ENCODE data around the gene GPLD1.

The GPLD1 gene

DNA sequence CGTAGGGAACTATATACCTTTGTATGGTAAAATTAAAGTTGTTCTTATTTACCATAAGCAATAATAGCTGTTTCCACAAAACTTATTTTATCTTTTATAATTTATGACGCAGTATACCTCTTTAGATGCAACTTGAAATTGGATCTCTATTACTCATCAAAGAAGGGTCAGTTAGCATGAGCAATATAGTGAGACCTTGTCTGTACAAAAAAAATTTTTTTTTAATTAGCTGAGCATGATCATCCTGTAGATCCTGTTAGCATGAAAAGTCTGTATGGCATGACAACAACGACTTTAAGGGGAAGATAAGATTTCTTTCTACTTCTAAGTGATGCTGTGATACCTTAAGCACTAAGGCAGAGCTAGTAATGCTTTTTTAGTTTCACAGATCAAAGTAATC is 11.3 kb upstream of the GPLD1 start:
- no peak for DNase-seq

- DNase-seq: no peak
These were observed 8.0 kb upstream of the GPLD1 start for GRCh38 chr6:24497254-24497970.

GRCh38 chr6:24494821-24495795 is 5.7 kb upstream of the GPLD1 start, which contains the start of gene ALDH5A1:
ALDH5A1 (plus strand) TSS chr6:24494969; CDS start chr6:24494997, 28 bp downstream.
- peak; percentile 74 for DNase-seq

GRCh38 chr6:24493945-24494820 is 4.8 kb upstream of the GPLD1 start:
- no peak for DNase-seq

GRCh38 chr6:24492475-24492874 is 3.1 kb upstream of the GPLD1 start:
- no peak for DNase-seq

DNA sequence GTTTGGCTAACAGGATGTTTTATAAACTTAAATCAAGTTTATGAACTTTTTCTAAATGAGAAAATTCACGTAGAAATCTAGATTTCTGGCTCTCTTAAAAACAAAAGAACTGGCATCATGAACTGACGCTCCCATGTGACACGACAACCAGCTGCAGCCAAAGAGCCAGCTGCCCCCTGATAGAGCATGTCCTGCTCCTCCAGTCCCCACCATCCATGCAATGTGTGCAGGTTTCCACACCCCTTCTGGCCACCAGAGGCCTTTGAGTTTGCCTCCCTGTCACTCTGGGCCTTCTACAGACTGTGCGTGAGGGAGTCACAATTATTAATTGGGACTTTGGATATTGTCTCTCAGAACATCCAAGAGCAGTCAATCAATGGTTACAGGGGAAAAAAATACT is 1.6 kb upstream of the GPLD1 start:
- DNase-seq: no peak

DNA sequence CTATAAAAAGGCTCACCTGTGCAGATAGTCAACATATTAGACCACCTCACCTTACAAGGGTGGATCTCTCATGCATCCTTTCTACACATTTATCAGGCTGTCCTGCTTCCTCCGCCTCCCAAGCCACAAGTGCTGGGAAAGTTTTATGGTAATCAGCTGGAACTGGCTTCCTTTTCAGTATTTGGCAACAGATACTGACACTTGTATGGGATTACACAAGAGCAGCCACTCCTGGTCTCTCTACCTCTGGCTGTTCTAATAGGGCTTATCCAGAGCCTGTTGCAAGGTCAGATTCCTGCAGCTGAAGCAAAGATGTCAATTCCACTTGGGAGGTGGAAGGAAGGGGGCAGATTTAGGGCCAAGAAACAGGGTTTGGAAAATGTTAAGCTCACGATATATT is 503 bp upstream of the GPLD1 start:
- no peak for DNase-seq

DNA sequence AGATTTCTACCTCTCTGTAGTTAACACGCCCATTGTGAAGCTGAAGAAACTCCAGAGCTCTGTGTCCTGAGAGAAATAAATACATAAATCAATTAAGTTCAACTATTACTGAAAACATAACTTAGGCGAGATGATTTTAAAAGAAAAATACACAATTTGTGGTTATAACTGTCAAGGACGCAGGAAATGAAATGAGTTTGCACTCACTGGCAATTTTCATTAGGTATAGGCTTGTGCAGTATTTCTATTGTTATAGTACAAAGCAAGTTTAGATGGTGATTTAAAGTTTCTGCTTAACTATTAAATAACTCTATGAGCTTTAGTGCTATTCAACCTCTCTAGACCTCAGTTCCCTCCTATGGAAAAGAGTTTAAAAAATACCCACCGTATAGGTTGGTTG is 3.3 kb downstream of the GPLD1 start:
- no peak for DNase-seq

GRCh38 chr6:24484657-24485323 is 4.6 kb downstream of the GPLD1 start:
- DNase-seq: no peak

DNA sequence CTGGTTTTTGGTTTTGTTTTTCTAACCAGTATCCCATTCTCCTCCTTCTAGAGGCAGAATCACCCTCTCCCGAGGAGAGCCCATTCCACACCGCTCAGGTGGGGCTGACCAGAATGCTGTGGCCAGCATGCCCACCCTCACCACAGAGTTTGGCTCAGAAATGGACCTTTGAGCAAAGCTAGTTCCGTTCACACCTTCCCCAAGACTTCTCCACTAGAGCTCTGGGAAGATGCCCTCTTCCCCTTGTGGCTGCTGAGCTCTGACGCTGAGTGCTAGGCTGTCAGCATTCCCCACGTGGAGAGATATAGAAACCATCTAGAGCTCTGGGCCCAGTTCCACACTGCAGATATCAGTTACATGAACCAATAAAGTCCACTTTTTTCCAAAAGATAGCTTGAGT is 7.9 kb downstream of the GPLD1 start:
- DNase-seq: no peak

DNA sequence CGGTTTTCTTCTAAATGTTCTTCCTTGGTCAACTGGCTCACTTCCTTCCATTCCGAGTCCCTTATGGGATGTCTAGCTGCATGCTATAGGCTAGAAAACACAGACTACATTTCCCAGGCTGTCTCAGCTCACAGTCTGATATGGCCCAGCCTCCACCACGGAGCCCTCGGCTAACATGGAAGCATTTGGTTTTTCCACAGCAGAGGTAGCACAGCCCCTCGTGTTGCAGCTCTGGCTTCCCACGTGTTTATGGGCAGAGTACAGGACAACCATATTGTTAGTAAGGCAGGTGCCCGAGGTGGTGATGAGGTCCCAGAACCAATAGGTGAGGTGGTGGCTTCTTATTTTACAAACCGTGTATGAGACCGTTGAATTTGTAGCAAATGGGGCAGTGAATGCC is 8.7 kb downstream of the GPLD1 start:
- no peak for DNase-seq

DNA sequence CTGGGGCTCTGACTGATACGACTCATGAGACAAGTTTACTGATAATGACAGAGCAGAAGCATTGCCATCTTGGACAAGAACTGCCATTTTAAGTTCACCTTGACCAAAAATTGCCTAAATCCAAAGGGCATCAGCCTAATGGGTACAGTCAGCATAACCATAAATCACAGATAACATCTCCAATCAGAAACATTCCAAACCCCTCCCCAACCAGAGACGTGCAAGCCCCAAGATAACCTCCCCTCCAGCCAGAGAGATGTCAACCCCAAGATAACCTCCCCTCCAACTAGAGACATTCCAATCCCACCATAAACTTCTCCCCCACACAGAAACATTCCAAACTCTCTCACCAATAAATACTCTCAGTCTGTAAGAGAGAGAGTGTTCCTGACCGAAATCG is 10.5 kb downstream of the GPLD1 start:
- DNase-seq: no peak

- DNase-seq: no peak
These were observed 12.3 kb downstream of the GPLD1 start for GRCh38 chr6:24477070-24477469.

GRCh38 chr6:24476631-24477030 is 12.7 kb downstream of the GPLD1 start:
- no peak for DNase-seq

- no peak for DNase-seq
These were observed 17.2 kb downstream of the GPLD1 start for GRCh38 chr6:24472181-24472580.

- DNase-seq: no peak
These were observed 19.6 kb downstream of the GPLD1 start for GRCh38 chr6:24469811-24470210.

- no peak for DNase-seq
These were observed 24.9 kb downstream of the GPLD1 start for GRCh38 chr6:24464253-24465038.

- no peak for DNase-seq
These were observed 28.4 kb downstream of the GPLD1 start for GRCh38 chr6:24460966-24461365.

- no peak for DNase-seq
These were observed 30.4 kb downstream of the GPLD1 start for GRCh38 chr6:24458941-24459340.

DNA sequence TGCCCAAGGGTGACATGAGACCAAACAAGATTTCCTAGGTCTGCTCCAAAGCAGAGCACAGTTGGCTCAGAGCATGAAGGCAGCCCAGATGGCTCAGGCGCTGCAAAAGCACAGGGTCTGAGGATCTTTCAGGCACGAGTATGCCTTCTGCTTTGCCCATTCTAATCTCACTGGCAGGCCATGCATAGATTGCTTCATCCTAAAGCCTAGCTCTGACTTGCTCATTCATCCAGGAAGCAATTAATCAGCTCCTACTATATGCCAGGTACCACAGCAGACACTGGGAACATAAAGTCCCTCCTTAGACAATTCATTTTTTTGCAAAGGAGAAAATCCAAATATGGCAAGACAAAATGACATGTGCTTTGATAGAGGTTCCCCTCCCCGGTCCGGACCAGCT is 31.2 kb downstream of the GPLD1 start:
- DNase-seq: no peak

DNA sequence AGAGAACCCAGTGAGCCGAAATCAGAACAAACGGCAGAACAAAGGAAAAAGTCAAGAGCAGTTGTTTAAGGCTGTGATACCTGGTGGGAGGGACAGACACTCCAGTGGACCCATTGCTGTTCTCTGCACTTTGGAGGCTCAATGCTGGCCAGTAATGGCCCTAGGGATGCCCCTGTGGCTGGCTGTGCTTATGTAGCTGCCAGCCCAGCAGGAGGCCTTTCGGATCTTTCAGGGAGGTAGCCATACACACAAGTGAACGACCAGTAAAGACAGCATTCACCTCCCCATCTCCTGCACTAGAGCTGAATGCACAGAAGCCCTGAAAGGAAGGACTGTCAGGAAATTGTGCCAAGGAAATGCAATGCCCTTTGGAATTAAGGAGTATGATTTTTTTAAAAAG is 34.3 kb downstream of the GPLD1 start:
- DNase-seq: no peak

DNA sequence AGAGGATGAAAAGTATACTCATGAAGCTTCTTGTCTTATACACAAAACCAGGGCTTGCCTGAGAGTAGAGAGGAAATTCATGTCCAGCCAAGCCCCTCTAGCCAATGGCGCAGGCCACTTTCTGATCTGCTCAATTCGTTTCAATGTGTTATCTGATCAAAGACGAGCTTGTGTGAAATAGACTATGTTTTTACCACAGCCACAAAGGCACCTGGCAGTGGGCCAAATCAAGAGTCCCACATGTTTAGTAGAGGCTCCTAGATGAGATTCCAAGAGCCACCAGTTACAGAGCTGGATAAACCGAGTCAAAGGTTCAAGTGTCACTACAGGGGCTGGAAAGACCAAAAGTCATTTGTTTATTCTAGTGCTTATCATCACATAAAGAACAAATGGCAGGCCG is 34.9 kb downstream of the GPLD1 start:
- DNase-seq: no peak
